VCaP (cell line): Measurements from ENCODE around the gene MICA.
"Not testable (repeated sequence)": the region's sequence is repeated elsewhere in the genome, so short reads cannot be mapped to it uniquely, and the experiment has no call there.

Source experiments
- H3K27ac ChIP-seq: fragments of 450-650 bp; 2 replicates; pipeline ENCODE4 v1.5.1; 2017
- CTCF ChIP-seq: fragments of 450-650 bp; conservative IDR thresholded peaks from 2 replicates; pipeline ENCODE4 v1.5.1; 2017; ENCODE audit warnings: mild to moderate bottlenecking, moderate library complexity

MICA gene

DNA sequence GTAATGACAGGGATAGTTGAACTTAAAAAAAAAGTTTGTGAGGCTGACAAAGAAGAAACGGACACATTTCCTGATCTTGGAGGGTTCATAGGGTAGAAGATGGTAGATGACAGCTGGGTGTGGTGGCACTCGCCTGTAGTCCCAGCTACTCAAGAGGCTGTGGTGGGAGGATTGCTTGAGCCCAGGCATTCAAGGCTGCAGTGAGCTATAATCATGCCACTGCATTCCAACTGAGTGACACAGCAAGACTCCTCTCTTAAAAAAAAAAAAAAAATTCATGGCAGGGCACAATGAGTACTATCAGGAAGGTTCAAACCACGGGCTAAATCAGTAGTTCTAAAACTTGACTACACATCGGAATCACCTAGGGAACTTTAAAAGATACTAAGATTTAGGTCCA is 2.0 kb upstream of the MICA start:
- no peak for TF ChIP-seq CTCF

GRCh38 chr6:31402324-31403282 is 792 bp upstream of the MICA start:
- no peak overlapping the region for H3K27ac ChIP-seq
- TF ChIP-seq CTCF: no peak

More for the DNA sequence above, 2.0 kb upstream of the MICA start:
- H3K27ac ChIP-seq: no peak overlapping the region

- H3K27ac ChIP-seq: not testable (repeated sequence)
Measured at GRCh38 chr6:31404061-31404364, 618 bp downstream of the MICA start.

DNA sequence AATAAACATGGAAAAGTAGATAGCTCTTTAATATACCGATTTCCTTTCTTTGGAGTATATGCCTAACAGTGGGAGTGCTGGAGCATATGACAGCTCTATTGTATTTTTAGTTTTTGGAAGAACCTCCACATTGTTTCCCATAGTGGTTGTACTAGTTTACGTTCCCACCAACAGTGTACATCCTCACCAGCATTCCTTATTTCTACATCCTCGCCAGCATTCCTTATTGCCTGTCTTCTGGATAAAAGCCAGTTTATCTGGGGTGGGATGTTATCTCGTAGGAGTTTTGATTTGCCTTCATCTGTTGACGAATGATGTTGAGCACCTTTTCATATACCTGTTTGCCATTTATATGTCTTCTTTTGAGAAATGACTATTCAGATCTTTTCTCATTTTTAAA is 2.6 kb downstream of the MICA start:
- H3K27ac ChIP-seq: no peak overlapping the region
- no peak for TF ChIP-seq CTCF

DNA sequence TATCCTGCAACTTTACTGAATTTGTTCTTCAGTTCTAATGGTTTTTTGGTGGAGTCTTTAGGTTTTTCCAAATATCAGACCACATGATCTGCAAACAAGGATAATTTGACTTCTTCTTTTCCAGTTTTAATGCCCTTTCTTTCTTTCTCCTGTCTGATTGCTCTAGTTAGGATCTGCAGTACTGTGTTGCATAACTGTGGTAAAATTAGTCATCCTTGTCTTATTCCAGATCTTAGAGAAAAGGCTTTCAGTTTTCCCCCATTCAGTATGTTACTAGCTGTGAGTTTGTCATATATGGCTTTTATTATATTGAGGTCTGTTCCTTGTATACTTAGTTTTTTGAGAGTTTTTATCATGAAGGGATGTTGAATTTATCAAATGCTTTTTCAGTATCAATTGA is 4.3 kb downstream of the MICA start:
- no peak for TF ChIP-seq CTCF
- no peak overlapping the region for H3K27ac ChIP-seq

DNA sequence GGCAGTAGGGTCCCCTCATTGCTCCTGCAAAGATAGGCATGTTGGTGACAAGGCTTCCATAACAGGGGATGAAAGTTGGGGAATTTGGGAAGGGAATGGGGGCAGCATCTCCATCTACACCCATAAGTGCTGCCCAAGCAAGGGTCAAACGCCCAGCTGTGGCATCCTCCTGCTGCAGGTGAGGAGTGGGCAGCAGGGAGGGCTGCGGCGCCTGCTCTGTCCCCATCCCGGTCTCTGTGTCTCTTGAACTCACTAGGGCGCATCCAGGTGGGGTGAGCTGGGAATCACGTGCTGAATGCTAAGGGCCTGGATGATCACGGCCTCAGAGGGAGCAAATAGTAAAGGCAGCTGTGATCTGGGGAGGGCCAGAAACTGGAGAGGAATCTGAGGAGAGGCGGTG is 9.1 kb downstream of the MICA start:
- TF ChIP-seq CTCF: no peak
- H3K27ac ChIP-seq: no peak overlapping the region

GRCh38 chr6:31414148-31414770 is 10.9 kb downstream of the MICA start:
- H3K27ac ChIP-seq: not testable (repeated sequence)

GRCh38 chr6:31414771-31415265 is 11.4 kb downstream of the MICA start:
- H3K27ac ChIP-seq: no peak overlapping the region

More at GRCh38 chr6:31414771-31415265, 11.4 kb downstream of the MICA start:
- TF ChIP-seq CTCF: no peak
